Heart left ventricle (tissue), 16 donors: Measurements from ENCODE around the gene CDH12. TPM values are rescaled to one million over a fixed set of nuclear protein-coding genes. Genes with fewer than 3 reads are reported as not detected.

ENCODE experiments used
- ATAC-seq, 4 donors: fragments of 200-7000 bp; cut with Tn5 transposase; one replicate each; pipeline ENCODE4 v1.9.1; 2020 to 2022; ENCODE audit warnings: moderate library complexity in 4 of 4, mild to moderate bottlenecking in 3 of 4, moderate number of reproducible peaks in 1 of 4
- DNase-seq, 5 donors: peaks; one replicate each; pipeline ENCODE4 v3.0.0-alpha.2; 2020
- H3K27ac ChIP-seq, 12 donors: fragments of 200-600 bp; sonication (generic) in 4 of 12; one replicate each; pipeline versions ENCODE4 v1.5.0 to v1.8.0; 2016 to 2022; ENCODE audit warnings: mild to moderate bottlenecking in 2 of 12
- H3K27me3 ChIP-seq, 9 donors: fragments of 200-600 bp; sonication (generic) in 2 of 9; one replicate each; pipeline versions ENCODE4 v1.5.1 to v1.8.0; 2016 to 2022; ENCODE audit warnings: mild to moderate bottlenecking in 3 of 9
- H3K36me3 ChIP-seq, 9 donors: fragments of 200-600 bp; sonication (generic) in 2 of 9; one replicate each; pipeline versions ENCODE4 v1.5.0 to v1.8.0; 2018 to 2022; ENCODE audit warnings: mild to moderate bottlenecking in 2 of 9
- H3K4me1 ChIP-seq, 12 donors: fragments of 200-600 bp; sonication (generic) in 4 of 12; one replicate each; pipeline versions ENCODE4 v1.5.0 to v1.8.0; 2016 to 2022; ENCODE audit warnings: mild to moderate bottlenecking in 3 of 12
- H3K4me3 ChIP-seq, 12 donors: fragments of 200-600 bp; sonication (generic) in 4 of 12; one replicate each; pipeline versions ENCODE4 v1.5.0 to v1.8.0; 2017 to 2022; ENCODE audit warnings: mild to moderate bottlenecking in 9 of 12, moderate library complexity in 4 of 12
- H3K9me3 ChIP-seq, 12 donors: fragments of 200-600 bp; sonication (generic) in 4 of 12; one replicate each; pipeline versions ENCODE4 v1.5.0 to v1.8.0; 2016 to 2022; ENCODE audit warnings: mild to moderate bottlenecking in 1 of 12
- POLR2A ChIP-seq, 2 donors: fragments of 450-650 bp; IDR thresholded peaks; one replicate each; pipeline ENCODE4 v1.6.1; 2017; ENCODE audit warnings: antibody characterized with exemption in 2 of 2, mild to moderate bottlenecking in 2 of 2, moderate library complexity in 2 of 2
- WGBS, 4 donors: extraction: QIAGEN DNeasy Blood & Tissue Kit in 2 of 4; methylation state at CpG; one replicate each; pipeline versions ENCODE4 v1.1.5 to v1.1.7; 2013 to 2018; 5-methylcytosine and 5-hydroxymethylcytosine counted together
- intact Hi-C, 10 donors: fragments of 100-400 bp; cut with DNase I; formaldehyde crosslinking; loops; one replicate each; pipeline versions ENCODE4 v1.11.1 to v1.14.2; 2022
- polyA plus RNA-seq, 2 donors: library from polyadenylated mRNA; stranded (reverse); fragments of 200-250 nt; gene quantifications; one replicate each; pipeline ENCODE4 v1.2.3, GENCODE V29; 2013
- total RNA-seq, 9 donors: library from RNA; depleted of rRNA in 2 of 9; stranded (reverse); fragments of >200 nt in 2 of 9; fragmentation: NEBNext Ultra II Directional in 3 of 9; extraction: Animal tissue kit (Norgen Biotek cat#: 25700) in 3 of 9; gene quantifications; one replicate each; pipeline versions ENCODE4 v1.1.0 to v1.2.4, GENCODE V29; 2016 to 2023
- TF ChIP-seq, protein P1 (sequence below), 12 donors: fragments of 200-600 bp; sonication (generic) in 4 of 12; IDR thresholded peaks; one replicate each; pipeline versions ENCODE4 v1.5.0 to v1.8.0; 2018 to 2022; ENCODE audit warnings: antibody characterized with exemption in 12 of 12, mild to moderate bottlenecking in 5 of 12
- donor health status: ischemic (EF 13 %, LVEDD 7.1; RV severe dilation, severe dysfunction).
- donor health status: healthy with polysubstance abuse.
- donor health status: DM: no; HTN: yes; CAD: no.
- donor health status: DM: no; HTN: no; CAD: no.
- donor health status: ischemic (EF 25% LVEDD 6.9; RV normal size, moderate dysfunction).
- donor health status: ischemic (EF 25% LVEDD 5.7; RV mildly dilated, moderate dysfunction).
- donor health status: healthy.
- donor health status: DM: yes; HTN: yes; CAD: no.
- donor health status: ischemic (EF 35%, LVEDD 5.7; RV mildly dilated, moderate dysfunction).
- donor health status: nonischemic (EF 11% LVEDD 7.7; RV severe dilation, severe dysfunction).
- donor health status: DM: yes; HTN: yes; CAD: no.
- donor health status: PGD.
- donor health status: ischemic (EF 29% LVEDD 5.4; RV normal size, mild dysfunction).
- donor health status: nonischemic (EF 23%, LVEDD 6.1; RV moderate dilation, normal function).

CDH12 gene
- total and polyA plus RNA-seq, 11 donors, result 0.11 TPM; not detected in 10

DNA sequence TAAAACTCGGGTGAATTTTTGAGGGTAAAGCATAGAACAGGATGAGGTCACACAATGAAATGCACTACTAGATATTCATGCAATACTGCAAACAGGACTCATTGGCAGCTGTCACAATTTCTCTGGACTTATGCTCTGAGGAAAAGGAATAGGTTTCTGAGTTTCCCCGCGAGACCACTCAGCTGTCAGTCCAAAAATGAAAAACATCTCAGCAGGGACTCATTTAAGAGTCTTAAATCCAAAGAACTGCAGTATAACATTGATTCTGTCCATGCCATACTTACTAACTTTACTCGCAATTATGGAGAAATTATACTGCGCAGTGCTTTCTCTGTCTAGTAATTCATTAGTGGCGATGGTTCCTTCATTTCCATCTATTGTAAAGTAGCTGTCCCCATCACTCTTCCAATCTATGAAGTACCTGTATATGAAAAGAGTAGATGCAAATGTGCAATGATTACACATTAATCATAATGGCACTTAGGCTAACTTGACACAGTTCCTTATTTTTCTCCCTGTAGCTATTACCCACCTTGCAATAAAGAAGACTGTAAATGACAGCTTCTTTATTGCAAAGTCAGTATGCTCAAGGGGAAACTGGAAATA, 1070.0 kb downstream of the CDH12 start:
- Histone ChIP-seq H3K36me3 (no peaks in the 10 kb centered on the region), H3K27me3 (no peaks in the 10 kb centered on the region), H3K9me3 (peaks cover 0 to 7% (median 0%) of the 10 kb centered on the region in 12 donors), H3K4me3 (no peak overlapping the region), H3K4me1 (no peaks in the 10 kb centered on the region), H3K27ac (no peak overlapping the region)
- intact Hi-C loops, result no loop called here
- TF ChIP-seq, protein P1, sequence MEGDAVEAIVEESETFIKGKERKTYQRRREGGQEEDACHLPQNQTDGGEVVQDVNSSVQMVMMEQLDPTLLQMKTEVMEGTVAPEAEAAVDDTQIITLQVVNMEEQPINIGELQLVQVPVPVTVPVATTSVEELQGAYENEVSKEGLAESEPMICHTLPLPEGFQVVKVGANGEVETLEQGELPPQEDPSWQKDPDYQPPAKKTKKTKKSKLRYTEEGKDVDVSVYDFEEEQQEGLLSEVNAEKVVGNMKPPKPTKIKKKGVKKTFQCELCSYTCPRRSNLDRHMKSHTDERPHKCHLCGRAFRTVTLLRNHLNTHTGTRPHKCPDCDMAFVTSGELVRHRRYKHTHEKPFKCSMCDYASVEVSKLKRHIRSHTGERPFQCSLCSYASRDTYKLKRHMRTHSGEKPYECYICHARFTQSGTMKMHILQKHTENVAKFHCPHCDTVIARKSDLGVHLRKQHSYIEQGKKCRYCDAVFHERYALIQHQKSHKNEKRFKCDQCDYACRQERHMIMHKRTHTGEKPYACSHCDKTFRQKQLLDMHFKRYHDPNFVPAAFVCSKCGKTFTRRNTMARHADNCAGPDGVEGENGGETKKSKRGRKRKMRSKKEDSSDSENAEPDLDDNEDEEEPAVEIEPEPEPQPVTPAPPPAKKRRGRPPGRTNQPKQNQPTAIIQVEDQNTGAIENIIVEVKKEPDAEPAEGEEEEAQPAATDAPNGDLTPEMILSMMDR (IDR thresholded peaks at IDR 0.05), result no peak
- no peak for TF ChIP-seq POLR2A (IDR thresholded peaks at IDR 0.05)
- 85 to 87% (median 86%) methylated on average over 6 of the region's 6 CpGs for WGBS, 4 donors
- DNase-seq (no peak), ATAC-seq (no peak)

DNA sequence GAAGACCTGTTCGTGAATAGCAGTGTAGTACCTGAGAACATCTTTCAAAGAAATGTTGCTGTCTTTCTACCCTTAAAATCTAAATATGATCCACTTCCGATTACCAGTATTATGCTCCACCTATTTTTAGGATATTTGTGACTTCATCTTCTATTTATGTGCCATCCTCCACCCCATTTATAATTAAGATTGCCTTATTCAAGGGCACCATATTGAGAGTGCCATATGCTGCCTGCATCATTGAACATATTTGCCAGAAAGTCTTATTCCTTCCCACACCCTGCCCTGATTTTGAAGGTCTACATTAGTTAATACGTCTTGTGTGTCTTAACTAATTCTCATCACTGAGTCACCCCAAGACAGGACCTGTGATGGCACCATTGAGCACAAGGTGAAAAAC, 1076.7 kb downstream of the CDH12 start:
- H3K4me1 ChIP-seq, result no peaks in the 10 kb centered on the region
- no peaks in the 10 kb centered on the region for H3K27me3 ChIP-seq
- intact Hi-C loops, result no loop called here
- TF ChIP-seq, protein P1 (IDR thresholded peaks at IDR 0.05), result no peak
- no peak for TF ChIP-seq POLR2A (IDR thresholded peaks at IDR 0.05)
- no peaks in the 10 kb centered on the region for H3K36me3 ChIP-seq
- no peak overlapping the region for H3K27ac ChIP-seq
- no peak for DNase-seq
- H3K4me3 ChIP-seq, result no peak overlapping the region
- WGBS, 4 donors, result 81 to 87% (median 84%) methylated on average over 3 of the region's 3 CpGs
- no peaks in the 10 kb centered on the region for H3K9me3 ChIP-seq
- no peak for ATAC-seq

DNA sequence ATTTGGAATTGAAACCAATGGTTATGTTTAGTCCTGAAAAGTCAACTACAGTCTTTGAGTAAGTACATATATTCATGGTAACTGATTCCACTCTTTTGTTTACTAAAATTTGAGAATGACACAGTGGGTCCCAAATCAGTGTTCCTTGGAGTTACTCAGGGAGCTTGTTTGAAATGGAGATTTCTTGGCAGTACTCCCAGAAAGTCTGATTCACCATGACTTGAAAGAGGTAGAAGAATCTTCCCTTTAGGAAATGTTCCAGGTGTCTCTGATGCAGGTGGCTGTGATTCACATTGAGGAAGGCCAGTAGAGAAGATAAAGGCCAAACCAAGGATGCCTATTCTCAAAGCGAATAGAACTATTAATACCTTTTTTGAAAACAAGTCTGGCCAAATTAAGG, 1078.3 kb downstream of the CDH12 start:
- no peaks in the 10 kb centered on the region for H3K9me3 ChIP-seq
- H3K4me3 ChIP-seq, result no peak overlapping the region
- H3K36me3 ChIP-seq, result no peaks in the 10 kb centered on the region
- H3K27ac ChIP-seq, result no peak overlapping the region
- no peaks in the 10 kb centered on the region for H3K27me3 ChIP-seq
- DNase-seq, result no peak
- H3K4me1 ChIP-seq, result no peaks in the 10 kb centered on the region
- WGBS, 4 donors, result 78 to 95% (median 85%) methylated on average over 1 of the region's 1 CpG
- intact Hi-C loops, result no loop called here
- TF ChIP-seq, protein P1 (IDR thresholded peaks at IDR 0.05), result no peak
- TF ChIP-seq POLR2A (IDR thresholded peaks at IDR 0.05), result no peak
- no peak for ATAC-seq

DNA sequence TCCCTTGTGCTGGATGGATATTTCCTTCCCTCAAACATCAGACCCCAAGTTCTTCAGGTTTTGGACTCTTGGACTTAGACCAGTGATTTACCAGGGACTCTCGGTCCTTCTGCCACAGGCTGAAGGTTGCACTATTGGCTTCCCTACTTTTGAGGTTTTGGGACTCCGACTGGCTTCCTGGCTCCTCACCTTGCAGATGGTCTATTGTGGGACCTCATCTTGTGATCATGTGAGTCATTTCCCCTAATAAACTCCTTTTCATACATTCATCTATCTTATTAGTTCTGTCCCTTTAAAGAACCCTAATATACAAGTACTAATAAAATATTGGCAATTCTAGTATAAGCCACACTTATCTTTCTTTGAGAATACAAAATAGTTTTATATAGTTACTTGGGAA, 1078.9 kb downstream of the CDH12 start:
- Histone ChIP-seq H3K36me3 (no peaks in the 10 kb centered on the region), H3K9me3 (no peaks in the 10 kb centered on the region), H3K4me1 (no peaks in the 10 kb centered on the region), H3K4me3 (no peak overlapping the region), H3K27ac (no peak overlapping the region), H3K27me3 (no peaks in the 10 kb centered on the region)
- no peak for DNase-seq
- TF ChIP-seq, protein P1 (IDR thresholded peaks at IDR 0.05), result no peak
- TF ChIP-seq POLR2A (IDR thresholded peaks at IDR 0.05), result no peak
- no peak for ATAC-seq
- 81 to 88% (median 82%) methylated on average over 2 of the region's 2 CpGs for WGBS, 4 donors
- intact Hi-C loops, result no loop called here
